Mucosa of rectum (tissue), 2 donors: ENCODE results near the gene MGAT5.

Experiments
- H3K27ac ChIP-seq, 2 donors: one replicate each; pipeline ENCODE4 v1.7.0; 2013; ENCODE audit warnings: inconsistent platforms in 2 of 2, low read depth in 2 of 2, low read length in 2 of 2
- H3K27me3 ChIP-seq, 2 donors: one replicate each; pipeline ENCODE4 v1.7.0; 2013; ENCODE audit warnings: low read length in 2 of 2; ENCODE audit not compliant: control insufficient read depth in 2 of 2, insufficient read depth in 2 of 2
- H3K36me3 ChIP-seq, 2 donors: one replicate each; pipeline ENCODE4 v1.7.0; 2013; ENCODE audit warnings: low read length in 2 of 2; ENCODE audit not compliant: control insufficient read depth in 2 of 2, insufficient read depth in 2 of 2
- H3K4me1 ChIP-seq, 2 donors: one replicate each; pipeline ENCODE4 v1.7.0; 2013; ENCODE audit warnings: low read length in 2 of 2, mild to moderate bottlenecking in 1 of 2; ENCODE audit not compliant: control insufficient read depth in 2 of 2, insufficient read depth in 2 of 2
- H3K4me3 ChIP-seq, 2 donors: one replicate each; pipeline ENCODE4 v1.7.0; 2013; ENCODE audit warnings: low read length in 2 of 2
- H3K9ac ChIP-seq, 2 donors: one replicate each; pipeline ENCODE4 v1.7.0; 2013; ENCODE audit warnings: low read length in 2 of 2, low read depth in 1 of 2, mild to moderate bottlenecking in 1 of 2
- H3K9me3 ChIP-seq, 2 donors: one replicate each; pipeline ENCODE4 v1.7.0; 2013; ENCODE audit warnings: low read length in 2 of 2; ENCODE audit not compliant: control insufficient read depth in 2 of 2
- donor health status: healthy.
- donor health status: Normal muscosa, but diverticular disease.

The MGAT5 gene

GRCh38 chr2:134240061-134240460 is 13.8 kb upstream of the MGAT5 start:
- H3K27me3 ChIP-seq = no peaks in the 10 kb centered on the region
- H3K9me3 ChIP-seq = no peaks in the 10 kb centered on the region
- no peak overlapping the region for H3K9ac ChIP-seq
- peaks cover 0 to 3% of the 10 kb centered on the region in 2 donors for H3K4me1 ChIP-seq
- H3K4me3 ChIP-seq = no peak overlapping the region
- no peaks in the 10 kb centered on the region for H3K36me3 ChIP-seq
- no peak overlapping the region for H3K27ac ChIP-seq

DNA sequence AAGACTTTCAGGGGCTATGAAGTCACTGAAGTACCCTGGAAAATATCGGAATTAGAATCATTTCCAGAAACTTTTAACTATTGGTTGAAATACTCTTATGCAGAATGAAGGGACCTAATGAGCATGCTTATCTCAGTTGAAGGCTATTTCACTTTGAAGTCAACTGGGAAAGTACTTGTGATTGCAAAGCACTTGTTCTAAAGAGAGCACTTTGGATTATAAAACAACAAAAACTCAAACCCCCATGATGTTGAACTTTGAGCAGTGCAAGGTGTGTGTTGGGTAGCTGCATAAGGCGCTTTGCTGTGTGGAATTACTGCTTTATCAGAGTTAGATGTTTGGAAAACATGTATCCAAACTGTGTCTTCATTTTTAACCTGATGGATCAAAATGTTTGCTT is 12.0 kb upstream of the MGAT5 start:
- no peaks in the 10 kb centered on the region for H3K27me3 ChIP-seq
- H3K9me3 ChIP-seq = no peaks in the 10 kb centered on the region
- no peaks in the 10 kb centered on the region for H3K36me3 ChIP-seq
- H3K27ac ChIP-seq = no peak overlapping the region
- H3K9ac ChIP-seq = no peak overlapping the region
- no peak overlapping the region for H3K4me3 ChIP-seq
- peaks cover 5 to 9% of the 10 kb centered on the region in 2 donors for H3K4me1 ChIP-seq

DNA sequence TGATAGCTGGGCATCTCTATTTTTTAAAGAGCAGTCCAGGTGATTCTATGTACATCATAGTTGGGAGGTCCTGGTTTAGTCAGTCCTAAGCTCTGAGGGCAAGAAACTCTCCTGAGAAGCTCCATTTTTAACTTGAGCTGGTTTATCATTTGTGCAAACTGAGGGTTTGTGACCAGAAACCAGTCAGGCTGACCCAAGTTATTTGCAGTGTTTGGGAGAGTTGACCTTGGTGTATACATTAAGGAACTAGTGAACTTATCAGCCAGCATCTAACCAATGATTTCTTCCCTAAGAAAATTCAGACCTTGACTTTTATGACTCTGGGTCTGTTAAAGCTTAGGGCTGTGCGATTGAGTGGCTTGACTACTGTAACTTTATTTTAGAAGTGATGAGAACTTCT is 10.6 kb upstream of the MGAT5 start:
- Histone ChIP-seq H3K9me3 (no peaks in the 10 kb centered on the region), H3K9ac (no peak overlapping the region), H3K36me3 (no peaks in the 10 kb centered on the region), H3K4me3 (no peak overlapping the region), H3K27me3 (no peaks in the 10 kb centered on the region), H3K27ac (no peak overlapping the region), H3K4me1 (peaks cover 5 to 9% of the 10 kb centered on the region in 2 donors)

GRCh38 chr2:134244086-134244485 is 9.8 kb upstream of the MGAT5 start:
- Histone ChIP-seq H3K27me3 (no peaks in the 10 kb centered on the region), H3K36me3 (no peaks in the 10 kb centered on the region), H3K4me3 (no peak overlapping the region), H3K9me3 (no peaks in the 10 kb centered on the region), H3K27ac (no peak overlapping the region), H3K4me1 (peaks cover 5 to 9% of the 10 kb centered on the region in 2 donors), H3K9ac (no peak overlapping the region)

GRCh38 chr2:134244587-134244986 is 9.3 kb upstream of the MGAT5 start:
- Histone ChIP-seq H3K9ac (no peak overlapping the region), H3K36me3 (no peaks in the 10 kb centered on the region), H3K4me1 (peaks cover 5 to 9% of the 10 kb centered on the region in 2 donors), H3K9me3 (no peaks in the 10 kb centered on the region), H3K27ac (no peak overlapping the region), H3K4me3 (no peak overlapping the region), H3K27me3 (no peaks in the 10 kb centered on the region)

- Histone ChIP-seq H3K9ac (no peak overlapping the region), H3K27ac (no peak overlapping the region), H3K4me3 (no peak overlapping the region), H3K27me3 (no peaks in the 10 kb centered on the region), H3K9me3 (no peaks in the 10 kb centered on the region), H3K4me1 (peaks cover 5 to 9% of the 10 kb centered on the region in 2 donors), H3K36me3 (no peaks in the 10 kb centered on the region)
Measured at GRCh38 chr2:134245340-134245984, 8.4 kb upstream of the MGAT5 start.

GRCh38 chr2:134246154-134246874 is 7.6 kb upstream of the MGAT5 start:
- Histone ChIP-seq H3K36me3 (no peaks in the 10 kb centered on the region), H3K27ac (no peak overlapping the region), H3K4me1 (peaks cover 9 to 12% of the 10 kb centered on the region in 2 donors), H3K9ac (no peak overlapping the region), H3K4me3 (no peak overlapping the region), H3K27me3 (no peaks in the 10 kb centered on the region), H3K9me3 (no peaks in the 10 kb centered on the region)

DNA sequence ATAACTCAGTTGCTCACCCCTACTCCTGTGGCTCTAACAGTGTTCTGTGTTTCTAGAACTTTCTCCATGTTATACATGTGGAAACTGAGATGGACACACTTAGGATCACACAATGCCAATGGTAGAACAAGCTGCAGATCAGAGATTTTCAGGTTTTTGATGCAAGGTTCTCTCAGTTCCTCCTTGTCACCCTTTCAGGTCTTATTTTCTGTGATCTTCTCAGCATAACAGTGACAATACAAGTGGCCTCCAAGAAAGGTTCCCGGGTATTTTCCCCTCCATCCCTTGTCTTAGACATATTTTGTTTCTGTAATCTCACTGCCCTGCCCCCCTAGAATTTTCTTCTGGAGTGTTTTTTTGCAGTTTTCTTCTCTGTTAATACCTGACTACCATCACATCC is 6.2 kb upstream of the MGAT5 start:
- Histone ChIP-seq H3K4me3 (no peak overlapping the region), H3K4me1 (peaks cover 9 to 15% of the 10 kb centered on the region in 2 donors), H3K9ac (no peak overlapping the region), H3K27ac (no peak overlapping the region), H3K27me3 (no peaks in the 10 kb centered on the region), H3K36me3 (no peaks in the 10 kb centered on the region), H3K9me3 (no peaks in the 10 kb centered on the region)

DNA sequence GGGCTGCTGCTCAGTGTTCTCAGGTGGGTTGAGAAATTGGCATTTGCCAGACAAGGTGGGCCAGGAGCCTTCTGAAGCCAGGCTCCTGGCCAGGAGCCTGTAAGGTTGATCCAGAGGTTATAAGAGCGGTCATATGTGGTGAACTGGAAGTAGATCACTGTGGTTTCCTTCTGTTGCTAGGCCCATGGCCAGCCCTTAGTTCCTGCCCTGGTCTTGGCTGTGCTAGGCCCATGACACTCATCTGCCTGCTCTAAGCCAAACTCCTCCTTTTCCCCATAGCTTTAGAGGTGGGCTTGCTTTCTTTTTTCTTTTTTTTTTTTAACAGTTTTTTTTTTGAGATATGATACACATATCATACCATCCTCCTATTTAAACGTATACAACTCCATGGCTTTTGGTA is 5.0 kb upstream of the MGAT5 start:
- Histone ChIP-seq H3K27ac (no peak overlapping the region), H3K9ac (no peak overlapping the region), H3K36me3 (no peaks in the 10 kb centered on the region), H3K27me3 (no peaks in the 10 kb centered on the region), H3K9me3 (no peaks in the 10 kb centered on the region), H3K4me3 (no peak overlapping the region), H3K4me1 (peaks cover 16 to 27% of the 10 kb centered on the region in 2 donors)

GRCh38 chr2:134249755-134250154 is 4.1 kb upstream of the MGAT5 start:
- Histone ChIP-seq H3K4me1 (peaks cover 18 to 35% of the 10 kb centered on the region in 2 donors), H3K4me3 (no peak overlapping the region), H3K27ac (no peak overlapping the region), H3K36me3 (peaks cover 4 to 7% of the 10 kb centered on the region in 2 donors), H3K9me3 (no peaks in the 10 kb centered on the region), H3K9ac (no peak overlapping the region), H3K27me3 (no peaks in the 10 kb centered on the region)
